ENCODE measurements around the gene KAZALD1. TPM values are rescaled to one million over a fixed set of nuclear protein-coding genes. Genes with fewer than 3 reads are reported as not detected.
A peak's percentile ranks its signal among the peaks of the same experiment; 100 is the strongest.

The KAZALD1 gene
- total RNA-seq, 1 donor from 2014 or later = 1.1 TPM

DNA sequence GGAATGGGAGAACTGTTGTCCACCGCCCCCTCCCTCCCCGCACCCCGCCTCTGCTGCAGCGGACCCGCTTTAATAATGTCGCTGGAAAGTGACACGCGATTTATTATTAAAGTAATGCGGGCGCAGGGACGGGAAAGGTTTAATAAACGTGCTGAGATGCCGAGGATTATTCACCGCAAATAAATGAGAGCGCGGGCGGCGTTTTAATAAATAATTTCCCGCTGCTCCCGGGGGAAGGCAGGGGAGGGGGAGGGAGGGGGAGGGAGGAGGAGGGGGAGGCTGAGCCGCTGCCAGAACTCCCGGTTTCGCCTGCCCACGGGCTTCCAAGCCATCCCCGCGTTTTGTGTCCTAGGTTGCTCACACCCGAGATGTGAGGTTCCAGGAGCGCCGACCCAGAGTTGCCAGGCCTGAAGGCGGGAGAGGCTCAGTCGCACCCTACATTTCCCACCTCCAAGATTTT lies 5.1 kb downstream of the KAZALD1 start:
- DNase-seq (ENCODE audit: low read depth) = no peak

DNA sequence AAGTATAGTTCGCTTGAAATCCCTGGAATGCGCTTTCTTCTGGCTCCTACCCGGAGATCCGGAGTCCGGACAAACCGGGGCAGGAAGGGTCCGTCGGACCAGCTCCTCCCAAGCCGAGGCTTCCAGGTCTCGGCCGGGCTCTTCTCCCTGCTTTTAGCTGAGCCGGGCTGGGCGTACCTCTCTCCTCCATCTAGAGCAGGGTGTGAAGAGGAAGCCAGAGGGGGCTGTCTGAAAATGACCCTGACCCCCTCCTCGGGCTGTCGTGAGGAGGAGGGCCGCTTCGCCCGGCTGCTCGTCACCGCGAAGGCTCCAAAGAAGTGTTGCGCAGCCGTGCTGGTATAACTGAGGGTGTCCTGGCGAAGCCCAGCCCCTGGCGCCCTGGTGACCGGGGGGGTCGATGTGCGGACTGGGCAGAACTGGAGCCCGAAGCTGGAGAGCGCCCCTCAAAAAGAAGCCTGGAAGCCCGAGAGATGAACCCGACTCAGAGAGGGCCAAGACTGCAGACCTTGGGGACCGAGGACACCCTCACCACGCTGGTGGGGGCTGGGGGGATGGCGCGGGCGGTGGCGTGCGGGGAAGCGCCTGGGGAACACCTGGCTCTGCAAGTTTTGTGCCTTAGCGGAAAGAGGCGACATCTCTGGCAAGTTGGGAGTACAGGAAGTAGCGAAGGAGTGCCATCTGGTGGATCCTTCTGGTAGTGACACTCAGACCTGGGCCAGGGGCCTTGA lies 5.7 kb downstream of the KAZALD1 start:
- DNase-seq (ENCODE audit: low read depth) = peak; percentile 76

DNA sequence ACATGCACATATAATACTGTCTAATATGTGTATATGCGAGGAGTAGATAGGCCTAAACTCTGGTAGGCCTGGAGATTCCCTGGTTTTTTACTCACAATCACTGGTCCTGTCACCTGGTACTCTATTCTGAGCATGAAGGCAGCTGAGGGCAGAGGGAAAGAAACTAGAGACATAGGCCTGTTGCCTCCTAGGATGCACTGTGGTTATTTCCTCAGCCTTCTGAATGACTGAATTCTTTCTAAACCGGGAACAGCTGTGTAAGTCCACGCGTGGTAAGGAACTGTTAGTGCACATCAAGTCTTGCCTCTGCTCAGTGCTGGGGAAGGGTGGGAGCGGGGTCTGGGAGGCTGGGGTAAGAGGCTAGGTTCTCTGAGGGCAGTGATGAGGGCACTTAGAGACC lies 7.7 kb downstream of the KAZALD1 start:
- no peak for DNase-seq (ENCODE audit: low read depth)

DNA sequence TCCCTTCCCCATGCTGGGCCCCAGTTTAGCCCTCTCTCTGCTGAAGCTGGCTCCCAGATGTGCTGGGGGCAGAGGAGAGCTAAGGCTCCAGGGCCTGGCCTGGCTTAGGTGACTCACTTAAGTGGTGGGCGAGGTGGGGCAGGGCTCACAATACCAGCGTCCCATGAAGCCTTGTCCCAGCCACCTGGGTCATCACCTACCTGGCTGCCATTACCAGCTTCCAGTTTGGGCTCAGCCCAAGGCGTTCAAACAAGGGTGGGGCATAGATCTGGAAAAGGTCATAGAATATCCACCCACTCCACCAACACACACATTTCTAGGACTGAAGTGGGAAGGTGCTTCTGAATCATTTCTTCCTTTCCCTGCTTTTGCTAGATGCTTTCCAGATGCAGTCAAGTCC lies 8.3 kb downstream of the KAZALD1 start:
- DNase-seq (ENCODE audit: low read depth) = no peak

DNA sequence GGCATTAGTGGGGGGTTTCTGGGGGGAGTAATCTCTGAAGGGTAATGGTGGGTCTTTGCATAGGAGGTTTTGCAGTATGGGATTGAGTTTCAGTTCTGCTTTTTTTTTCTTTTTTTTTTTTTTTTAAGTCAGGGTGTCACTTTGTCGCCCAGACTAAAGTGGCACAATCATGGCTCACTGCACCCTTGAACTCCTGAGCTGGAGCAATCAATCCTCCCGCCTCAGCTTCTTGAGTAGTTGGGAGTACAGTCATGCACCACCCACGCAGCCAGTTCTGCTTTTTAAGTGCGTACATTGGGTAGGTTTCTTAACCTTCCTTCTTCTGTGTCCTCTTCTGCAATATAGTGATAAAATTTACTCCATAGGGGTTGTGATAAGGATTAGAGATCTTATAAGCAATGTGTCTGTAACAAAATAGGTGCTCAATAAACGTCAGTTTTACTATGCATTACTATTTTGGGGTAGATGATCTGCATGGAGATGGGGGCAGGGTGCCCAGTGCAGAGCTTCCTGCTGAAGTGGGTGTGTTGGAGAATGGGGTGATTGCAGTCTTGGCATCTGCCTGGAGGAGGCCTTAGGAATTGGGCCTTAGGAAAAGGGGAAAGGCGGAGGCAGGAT lies 9.6 kb downstream of the KAZALD1 start:
- DNase-seq (ENCODE audit: low read depth) = no peak

DNA sequence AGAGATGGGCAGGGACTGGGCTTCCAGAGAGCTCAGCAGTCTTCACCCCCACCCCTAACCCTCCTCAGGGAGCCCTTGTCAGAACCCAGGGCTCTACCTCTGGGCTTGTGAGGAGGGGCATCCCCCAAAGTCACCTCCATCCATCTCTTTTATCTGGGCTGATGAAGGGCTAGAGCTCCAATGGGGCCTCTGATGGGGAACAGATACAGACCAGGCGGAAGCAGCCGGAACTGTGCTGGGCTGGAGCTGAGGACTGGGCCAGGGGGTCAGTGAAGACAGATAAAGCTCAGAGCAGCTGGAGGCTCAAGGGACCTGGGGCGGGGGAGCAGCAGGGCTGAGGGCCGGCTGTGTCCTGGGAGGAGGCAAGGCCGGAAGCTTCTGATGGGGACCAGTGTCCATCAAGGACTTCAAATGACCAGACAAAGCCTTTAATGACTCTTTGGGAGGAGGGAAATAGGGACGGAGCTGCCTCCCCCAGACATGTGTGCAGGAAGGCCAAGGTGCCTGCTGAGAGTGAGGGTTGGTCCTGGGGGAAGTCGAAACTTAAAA lies 10.2 kb downstream of the KAZALD1 start:
- DNase-seq (ENCODE audit: low read depth) = no peak

DNA sequence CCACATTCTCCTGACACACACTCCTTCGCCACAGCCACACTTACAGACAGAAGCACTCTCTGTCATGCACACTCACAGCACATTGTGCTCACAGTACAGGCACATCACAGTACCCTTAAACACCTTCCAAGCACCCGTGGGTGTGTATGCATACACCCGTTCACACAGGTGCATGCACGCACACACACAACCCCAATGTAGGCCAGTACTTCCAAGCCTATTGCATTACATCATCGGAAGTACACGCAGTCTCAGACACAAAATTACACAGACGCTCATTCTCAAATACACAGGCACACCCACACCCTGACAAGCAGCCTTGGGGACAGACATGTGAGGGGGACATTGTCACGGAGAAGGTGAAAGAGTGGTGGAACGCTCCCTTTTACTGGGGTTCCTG lies 11.1 kb downstream of the KAZALD1 start:
- DNase-seq (ENCODE audit: low read depth) = no peak

DNA sequence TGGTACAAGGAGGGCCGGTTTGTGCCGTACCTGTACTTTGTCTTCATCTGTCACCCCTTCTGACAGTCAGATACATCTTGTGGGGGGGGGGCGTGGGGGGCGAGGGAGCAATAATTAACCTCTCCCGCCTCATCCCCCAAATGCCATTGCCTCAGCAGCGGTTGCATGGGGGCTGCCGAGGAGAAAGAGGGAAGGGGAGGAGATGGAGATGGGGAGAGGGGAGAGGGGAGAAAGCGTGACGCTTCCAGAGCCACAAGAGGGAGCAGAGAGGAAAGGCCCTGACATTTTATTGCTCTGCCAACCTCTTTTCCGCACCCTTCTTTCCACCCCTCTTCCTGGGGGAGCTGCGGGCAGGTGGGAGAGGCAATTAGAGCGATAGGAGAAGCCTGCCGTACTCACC lies 11.8 kb downstream of the KAZALD1 start:
- DNase-seq (ENCODE audit: low read depth) = no peak

DNA sequence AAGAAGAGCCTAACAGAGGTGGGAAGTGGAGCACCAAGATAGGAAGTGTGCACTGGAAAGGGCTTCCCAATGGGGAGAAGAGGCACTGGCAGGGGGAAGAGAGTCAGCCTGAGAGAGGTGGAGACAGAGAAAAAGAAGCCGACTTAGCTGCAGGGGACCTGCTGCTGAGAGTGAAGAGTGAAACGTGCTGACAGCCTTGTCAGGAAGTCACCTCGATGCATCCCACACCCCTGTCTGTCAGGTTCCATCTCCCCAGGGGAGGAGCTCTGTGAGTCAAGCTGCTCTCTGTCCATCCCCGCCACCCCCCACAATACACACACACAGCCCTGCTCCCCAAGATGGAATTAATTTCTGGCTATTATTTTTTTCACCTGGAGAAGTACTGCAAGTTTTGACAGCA lies 14.0 kb downstream of the KAZALD1 start:
- no peak for DNase-seq (ENCODE audit: low read depth)

DNA sequence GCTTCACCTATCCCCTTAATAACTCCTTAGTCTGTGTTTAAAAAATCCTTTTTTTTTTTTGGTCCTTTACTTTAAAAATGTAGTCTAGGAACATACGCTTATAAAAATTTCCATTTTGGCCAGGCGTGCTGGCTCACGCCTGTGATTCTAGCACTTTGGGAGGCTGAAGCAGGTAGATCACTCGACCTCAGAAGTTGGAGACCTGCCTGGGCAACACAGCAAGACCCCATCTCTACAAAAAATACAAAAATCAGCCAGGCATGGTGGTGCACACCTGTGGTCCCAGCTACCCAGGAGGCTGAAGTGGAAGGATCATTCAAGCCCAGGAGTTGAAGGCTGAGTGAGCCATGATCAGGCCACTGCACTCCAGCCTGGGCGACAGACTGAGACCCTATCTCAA lies 14.8 kb downstream of the KAZALD1 start:
- no peak for DNase-seq (ENCODE audit: low read depth)

DNA sequence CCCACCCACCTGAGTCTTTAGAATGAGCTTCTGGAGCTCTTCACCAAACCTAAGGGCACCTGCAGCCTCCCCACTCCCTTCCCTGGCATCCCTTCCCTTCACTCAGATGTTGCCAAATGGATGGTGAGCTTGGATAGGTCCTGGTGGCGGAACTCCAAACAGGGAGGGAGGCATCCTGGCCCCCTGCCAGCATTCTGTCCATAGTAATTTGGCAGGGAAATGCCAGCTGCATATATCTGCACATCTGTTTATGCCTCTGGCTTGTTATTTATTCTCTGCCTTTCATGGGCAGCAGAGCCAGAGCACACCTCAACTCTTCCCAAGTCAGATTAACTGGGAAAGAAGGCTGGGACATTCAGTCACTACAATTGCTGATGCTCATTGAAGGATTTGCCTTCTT lies 18.1 kb downstream of the KAZALD1 start:
- DNase-seq (ENCODE audit: low read depth) = no peak

DNA sequence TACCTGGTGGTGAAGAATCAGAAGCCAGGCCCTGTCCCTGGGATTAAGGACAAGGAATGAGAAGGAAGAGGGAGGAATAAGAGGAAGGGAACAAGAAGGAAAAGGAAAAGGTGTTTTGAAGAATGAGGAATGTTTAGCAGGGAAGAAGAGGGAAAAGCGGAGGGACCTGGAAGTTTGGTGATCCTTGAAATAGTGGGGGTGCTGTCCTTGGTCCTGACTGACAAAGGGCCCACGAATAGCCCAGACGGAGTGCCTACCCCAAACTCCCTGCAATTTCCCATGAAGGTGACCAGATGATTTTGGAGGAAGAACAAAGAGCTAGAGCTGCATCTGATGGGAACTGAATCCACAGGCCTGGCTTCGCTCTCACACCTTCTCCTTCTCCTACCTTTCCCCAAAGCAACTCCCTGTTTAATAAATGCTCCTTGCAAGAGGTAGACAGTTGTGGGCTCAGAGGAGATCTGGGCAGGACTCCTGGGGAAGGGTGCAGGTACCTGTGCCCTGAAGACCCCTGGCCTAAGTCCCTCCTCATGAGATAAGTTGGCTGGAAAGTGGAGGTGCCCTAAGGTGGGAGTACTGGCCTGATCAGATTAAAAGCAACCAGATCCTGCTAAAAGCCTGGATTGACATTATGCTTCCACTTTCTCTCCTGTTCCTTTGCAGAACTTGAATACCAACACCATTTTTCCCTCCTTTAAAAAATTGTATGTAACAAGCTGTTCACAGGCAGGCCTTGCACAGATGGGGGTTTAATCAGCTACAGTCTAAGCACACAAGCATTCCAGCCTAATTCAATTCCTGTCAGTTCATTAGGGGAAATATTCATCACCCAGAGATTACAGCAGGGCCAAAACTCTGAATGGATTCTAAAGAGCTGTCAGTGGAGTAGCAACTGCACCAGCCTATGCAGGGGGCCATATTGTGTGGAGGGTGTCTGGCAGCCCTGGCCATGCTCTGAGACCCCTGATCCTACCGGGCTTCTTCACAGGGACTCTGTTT lies 19.4 kb downstream of the KAZALD1 start:
- DNase-seq (ENCODE audit: low read depth) = peak; percentile 13

DNA sequence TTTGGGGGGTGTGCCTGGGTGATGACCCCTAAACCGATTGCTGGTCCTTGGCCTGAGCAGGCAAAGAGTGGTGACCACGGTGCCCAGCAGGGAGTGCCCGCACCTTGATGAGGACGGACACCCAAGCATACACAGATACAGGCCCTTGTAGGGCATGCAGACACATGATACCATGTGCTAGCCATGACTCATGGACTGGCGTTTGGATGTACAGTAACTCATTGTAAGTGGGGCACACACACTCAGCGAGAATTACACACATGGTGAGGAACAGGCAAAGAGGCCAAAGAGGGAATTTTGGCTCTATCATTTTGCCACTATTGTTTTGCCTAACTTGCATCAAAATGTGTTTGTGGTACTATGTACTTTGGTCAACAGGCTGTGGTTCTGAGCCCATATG lies 24.1 kb downstream of the KAZALD1 start:
- DNase-seq (ENCODE audit: low read depth) = no peak

DNA sequence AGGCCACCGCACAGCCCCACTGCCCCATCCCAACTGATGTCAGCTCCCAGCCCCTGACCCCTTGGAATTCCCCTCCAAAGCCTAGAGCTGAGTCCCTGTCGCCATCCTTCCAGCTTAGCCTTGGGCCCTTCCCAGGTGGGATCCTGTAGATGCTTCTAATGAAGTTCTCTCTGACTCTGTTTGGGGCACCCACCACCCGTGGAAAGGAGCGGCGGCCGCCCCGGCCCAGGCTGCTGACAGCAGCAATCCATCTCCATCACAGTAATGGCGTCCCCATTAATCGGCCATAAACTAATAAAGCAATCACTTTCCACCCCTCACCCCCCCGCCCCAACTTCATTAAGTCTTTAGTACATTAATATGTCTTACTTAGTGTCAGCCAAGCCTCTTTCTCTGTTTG lies 25.6 kb downstream of the KAZALD1 start:
- DNase-seq (ENCODE audit: low read depth) = no peak

DNA sequence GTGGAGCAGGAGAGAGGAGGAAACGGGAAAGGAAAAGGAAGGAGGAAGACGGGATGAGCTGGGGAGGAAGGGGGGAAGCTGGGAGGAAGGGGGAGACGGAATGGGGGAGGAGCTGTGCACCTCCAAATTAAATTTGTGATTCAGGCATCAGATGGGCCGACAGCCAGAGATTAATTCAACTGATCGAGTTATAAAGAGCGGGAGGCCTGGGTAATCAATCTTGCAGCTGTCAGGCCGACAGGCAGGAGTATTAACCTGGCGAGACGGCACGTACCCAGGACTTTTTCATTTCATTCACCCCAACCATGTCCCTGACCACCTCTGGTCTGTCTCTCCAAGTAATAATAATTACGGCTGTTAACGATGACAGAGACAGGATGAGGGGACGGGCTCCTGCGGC lies 26.2 kb downstream of the KAZALD1 start:
- no peak for DNase-seq (ENCODE audit: low read depth)

DNA sequence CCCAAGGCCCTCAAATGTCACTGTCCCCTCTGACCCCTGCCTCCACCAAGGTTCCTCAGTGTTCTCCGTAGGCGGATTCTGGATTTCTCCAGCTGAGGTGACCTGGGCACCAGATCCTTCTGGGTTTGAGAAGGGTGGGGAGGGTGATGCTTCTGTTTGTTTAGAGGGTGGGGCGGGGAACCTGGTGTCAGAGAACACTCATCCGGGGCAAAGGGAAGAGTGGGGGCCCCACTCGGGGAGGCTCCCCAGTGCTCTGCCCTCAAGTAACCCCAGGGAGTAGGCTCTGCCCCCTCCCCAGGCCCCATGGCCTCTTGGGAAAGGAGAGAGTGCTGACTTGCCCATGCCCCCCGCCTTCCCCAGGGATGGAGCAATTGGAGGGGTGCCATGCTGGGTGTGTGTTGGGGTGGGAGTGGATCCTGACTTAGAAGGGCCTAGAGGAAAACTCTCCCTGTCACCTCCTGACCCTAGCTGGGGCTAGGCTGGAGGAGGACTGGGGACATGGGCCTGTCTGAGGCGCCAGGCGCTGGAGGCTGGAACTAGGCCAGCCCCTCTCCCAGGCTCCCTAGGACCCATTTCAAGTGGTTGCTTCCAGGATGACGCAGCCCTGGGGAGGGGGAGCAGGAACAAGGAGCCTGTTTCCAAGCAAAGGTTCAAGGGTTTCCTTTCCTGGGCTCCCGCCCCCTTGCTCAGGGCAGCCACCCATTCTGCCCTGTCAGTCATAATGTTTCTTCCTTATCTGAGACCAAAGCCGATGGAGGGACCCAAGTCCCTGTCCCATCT lies 27.9 kb downstream of the KAZALD1 start:
- DNase-seq (ENCODE audit: low read depth) = no peak

DNA sequence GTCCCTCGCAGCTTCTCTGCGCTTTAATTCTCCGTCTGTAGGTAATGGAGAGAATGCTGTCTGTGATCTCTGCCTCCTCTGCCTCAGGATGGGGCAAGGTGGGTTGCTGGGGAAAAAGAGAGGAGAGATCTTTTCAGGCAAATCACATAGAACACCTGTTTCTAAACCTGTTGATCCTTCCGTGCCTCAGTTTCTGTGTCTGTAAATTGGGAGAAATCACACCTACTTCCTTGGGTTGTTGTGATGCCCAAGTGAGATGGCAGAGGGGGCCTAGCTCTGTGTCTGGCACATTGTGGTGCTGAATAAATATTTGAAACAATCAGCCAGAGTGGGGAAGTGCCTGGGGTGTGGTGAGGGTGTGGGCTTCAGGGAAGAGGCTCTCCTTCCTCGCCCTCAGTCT lies 28.8 kb downstream of the KAZALD1 start:
- DNase-seq (ENCODE audit: low read depth) = no peak

DNA sequence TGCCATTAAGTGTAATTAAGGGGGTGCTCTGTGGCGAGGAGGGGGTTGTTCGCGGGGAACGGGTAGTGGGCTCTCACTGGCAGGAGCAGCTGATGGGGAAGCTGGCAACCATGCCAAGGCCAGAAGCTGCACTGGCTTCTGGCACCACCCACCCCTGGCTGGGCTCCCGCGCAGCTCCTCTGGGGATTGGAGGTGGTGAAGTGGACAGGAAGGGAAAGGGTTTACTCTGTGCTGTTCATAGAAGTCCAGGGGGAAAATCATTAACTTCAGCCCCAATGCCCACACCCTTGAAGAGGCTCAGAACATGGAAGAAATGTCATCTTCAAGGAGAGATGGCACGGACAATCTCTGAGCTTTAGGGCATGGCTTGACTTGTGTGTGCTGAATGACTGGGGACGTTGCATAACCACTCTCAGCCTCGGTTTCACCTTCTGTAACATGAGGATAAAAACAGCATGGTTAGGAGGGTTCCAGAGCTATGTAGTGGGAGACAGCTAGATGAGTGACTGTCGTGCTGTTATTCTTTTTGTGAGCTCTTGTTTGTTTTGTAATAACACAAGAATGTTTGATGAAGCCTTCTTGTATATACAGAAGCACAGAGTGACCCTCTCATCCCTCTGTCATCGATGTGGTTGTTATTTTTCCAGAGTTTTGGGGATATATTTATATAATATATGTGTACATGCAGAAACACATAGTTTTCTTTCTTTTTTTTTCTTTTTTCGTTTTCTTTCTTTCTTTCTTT lies 29.9 kb downstream of the KAZALD1 start:
- no peak for DNase-seq (ENCODE audit: low read depth)

DNA sequence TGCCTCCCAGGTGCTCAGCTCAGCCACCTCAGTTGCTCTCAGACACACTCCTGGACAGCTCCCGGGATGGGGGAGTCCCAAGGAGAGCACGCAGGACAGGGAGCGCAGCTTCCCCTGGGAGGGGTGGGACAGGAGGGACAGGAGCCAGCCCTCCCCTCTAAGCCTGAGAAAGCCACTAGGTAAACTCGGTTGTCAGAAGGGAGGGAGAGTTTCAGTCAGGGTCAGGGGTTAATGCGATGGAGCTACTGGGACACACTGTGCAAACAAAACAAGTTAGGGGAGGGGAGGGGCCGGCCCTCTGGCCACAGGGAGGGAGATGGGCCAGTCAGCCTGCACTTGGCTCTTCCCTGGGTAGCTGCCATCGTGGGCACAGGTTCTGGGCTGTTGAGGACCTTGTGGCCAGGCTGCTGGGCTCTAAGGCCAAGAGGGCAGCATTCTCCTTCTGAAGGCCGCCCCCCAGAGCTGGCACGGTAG lies 31.1 kb downstream of the KAZALD1 start:
- no peak for DNase-seq (ENCODE audit: low read depth)

DNA sequence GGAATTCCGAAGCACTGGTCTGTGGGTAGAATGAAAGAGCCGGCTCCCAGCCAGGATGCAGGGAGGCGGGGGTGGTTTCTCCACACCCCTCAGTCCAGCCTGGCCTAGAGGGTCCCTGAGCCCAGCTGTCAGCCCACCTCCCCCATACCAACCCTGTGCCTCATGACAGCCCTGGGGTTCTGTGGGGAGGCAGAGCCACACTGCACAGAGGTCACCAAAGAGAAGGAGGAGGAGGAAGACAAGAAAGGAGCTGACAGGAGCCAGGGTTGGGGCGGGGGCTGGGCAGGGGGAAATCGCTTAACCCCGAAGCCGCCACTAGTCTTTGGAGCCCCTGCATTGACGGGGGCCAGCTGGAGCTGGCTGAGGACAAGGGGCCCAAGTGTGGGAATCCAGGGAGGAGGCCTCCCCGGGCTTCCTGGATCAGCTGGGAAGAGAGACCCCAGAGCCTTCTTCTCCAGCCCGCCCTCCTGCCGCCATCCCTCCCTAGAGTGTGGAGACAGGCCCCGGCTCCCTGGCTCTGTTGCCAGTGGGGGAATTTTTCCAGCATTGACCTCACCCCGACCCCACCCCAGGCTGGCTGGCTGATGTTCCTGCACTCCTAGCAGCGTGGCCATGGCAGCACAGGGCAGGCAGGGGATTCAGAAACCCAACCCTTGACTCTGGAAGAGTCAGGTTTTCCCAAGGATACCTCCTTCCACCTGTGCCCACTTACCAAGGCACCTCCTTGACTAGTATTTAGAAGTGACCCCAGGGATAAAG lies 32.5 kb downstream of the KAZALD1 start:
- no peak for DNase-seq (ENCODE audit: low read depth)

All from renal cortical epithelial cell (primary cell).